Suprapubic skin (tissue), 4 donors: ENCODE results near the gene ELOB.

Source experiments
- EP300 ChIP-seq: sonication (generic); formaldehyde crosslinking; IDR thresholded peaks from one replicate; pipeline ENCODE4 v1.6.1; 2017; ENCODE audit warnings: antibody characterized with exemption
- POLR2A ChIP-seq, 2 donors: fragments of 450-650 bp; IDR thresholded peaks; one replicate each; pipeline ENCODE4 v1.6.1; 2017; ENCODE audit warnings: antibody characterized with exemption in 2 of 2, mild to moderate bottlenecking in 2 of 2, moderate library complexity in 2 of 2
- POLR2AphosphoS5 ChIP-seq, 3 donors: sonication (generic); formaldehyde crosslinking; IDR thresholded peaks; one replicate each; pipeline ENCODE4 v1.6.1; 2017; ENCODE audit warnings: antibody characterized with exemption in 3 of 3
- TF ChIP-seq, protein P1 (sequence below), 2 donors: fragments of 200-600 bp in 1 of 2; fragments of 450-650 bp in 1 of 2; sonication (generic) in 1 of 2; IDR thresholded peaks; one replicate each; pipeline ENCODE4 v1.5.1; 2016 to 2019; ENCODE audit warnings: antibody characterized with exemption in 2 of 2, mild to moderate bottlenecking in 1 of 2, moderate library complexity in 1 of 2

- TF ChIP-seq POLR2A (IDR thresholded peaks at IDR 0.05) (no peak), POLR2AphosphoS5 (IDR thresholded peaks at IDR 0.05) (no peak), EP300 (no peak)
- TF ChIP-seq, protein P1, sequence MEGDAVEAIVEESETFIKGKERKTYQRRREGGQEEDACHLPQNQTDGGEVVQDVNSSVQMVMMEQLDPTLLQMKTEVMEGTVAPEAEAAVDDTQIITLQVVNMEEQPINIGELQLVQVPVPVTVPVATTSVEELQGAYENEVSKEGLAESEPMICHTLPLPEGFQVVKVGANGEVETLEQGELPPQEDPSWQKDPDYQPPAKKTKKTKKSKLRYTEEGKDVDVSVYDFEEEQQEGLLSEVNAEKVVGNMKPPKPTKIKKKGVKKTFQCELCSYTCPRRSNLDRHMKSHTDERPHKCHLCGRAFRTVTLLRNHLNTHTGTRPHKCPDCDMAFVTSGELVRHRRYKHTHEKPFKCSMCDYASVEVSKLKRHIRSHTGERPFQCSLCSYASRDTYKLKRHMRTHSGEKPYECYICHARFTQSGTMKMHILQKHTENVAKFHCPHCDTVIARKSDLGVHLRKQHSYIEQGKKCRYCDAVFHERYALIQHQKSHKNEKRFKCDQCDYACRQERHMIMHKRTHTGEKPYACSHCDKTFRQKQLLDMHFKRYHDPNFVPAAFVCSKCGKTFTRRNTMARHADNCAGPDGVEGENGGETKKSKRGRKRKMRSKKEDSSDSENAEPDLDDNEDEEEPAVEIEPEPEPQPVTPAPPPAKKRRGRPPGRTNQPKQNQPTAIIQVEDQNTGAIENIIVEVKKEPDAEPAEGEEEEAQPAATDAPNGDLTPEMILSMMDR (IDR thresholded peaks at IDR 0.05), result no peak
Observed at GRCh38 chr16:2728034-2728433, 49.0 kb downstream of the ELOB start.
